Liver (tissue), 9 donors: ENCODE measurements around the gene ERN1. TPM values are rescaled to one million over a fixed set of nuclear protein-coding genes. Genes with fewer than 3 reads are reported as not detected.
A peak's percentile ranks its signal among the peaks of the same experiment; 100 is the strongest.
"Not testable (repeated sequence)": the region's sequence is repeated elsewhere in the genome, so short reads cannot be mapped to it uniquely, and the experiment has no call there.

Experiments used
- DNase-seq: peaks from one replicate; pipeline ENCODE4 v3.0.0-alpha.2; 2017; ENCODE audit warnings: low spot score
- H3K27ac ChIP-seq, 2 donors: one replicate each; pipeline ENCODE4 v1.7.0; 2013; ENCODE audit warnings: inconsistent platforms in 2 of 2, low read length in 2 of 2, control low read depth in 1 of 2, low read depth in 1 of 2, mild to moderate bottlenecking in 1 of 2
- H3K27me3 ChIP-seq, 4 donors: one replicate each; pipeline versions ENCODE4 v1.6.1 to v1.7.0; 2013; ENCODE audit warnings: low read length in 3 of 4, inconsistent platforms in 1 of 4, mild to moderate bottlenecking in 1 of 4, moderate library complexity in 1 of 4; ENCODE audit not compliant: control insufficient read depth in 4 of 4, insufficient read depth in 4 of 4
- H3K36me3 ChIP-seq, 4 donors: one replicate each; pipeline versions ENCODE4 v1.6.1 to v1.7.0; 2013; ENCODE audit warnings: low read length in 3 of 4, mild to moderate bottlenecking in 3 of 4, low read depth in 1 of 4, moderate library complexity in 1 of 4; ENCODE audit not compliant: control insufficient read depth in 4 of 4, insufficient read depth in 3 of 4
- H3K4me1 ChIP-seq, 4 donors: one replicate each; pipeline versions ENCODE4 v1.6.1 to v1.7.0; 2013; ENCODE audit warnings: low read length in 3 of 4, mild to moderate bottlenecking in 3 of 4, moderate library complexity in 1 of 4; ENCODE audit not compliant: control insufficient read depth in 4 of 4, insufficient read depth in 4 of 4
- H3K4me3 ChIP-seq, 3 donors: one replicate each; pipeline versions ENCODE4 v1.6.1 to v1.7.0; 2013; ENCODE audit warnings: low read length in 3 of 3, control low read depth in 1 of 3, low read depth in 1 of 3, mild to moderate bottlenecking in 1 of 3
- H3K9ac ChIP-seq, 2 donors: one replicate each; pipeline ENCODE4 v1.7.0; 2013; ENCODE audit warnings: low read length in 2 of 2, mild to moderate bottlenecking in 2 of 2, moderate library complexity in 2 of 2, control low read depth in 1 of 2, low read depth in 1 of 2
- H3K9me3 ChIP-seq, 4 donors: one replicate each; pipeline versions ENCODE4 v1.6.1 to v1.7.0; 2013; ENCODE audit warnings: low read length in 3 of 4; ENCODE audit not compliant: control insufficient read depth in 4 of 4
- EGR1 ChIP-seq, 2 donors: IDR thresholded peaks; 2 replicates each; pipeline ENCODE4 v1.6.1; 2016 to 2018; ENCODE audit warnings: antibody characterized with exemption in 2 of 2, low read depth in 2 of 2
- FOXA1 ChIP-seq: IDR thresholded peaks from 2 replicates; pipeline ENCODE4 v1.6.1; 2016; ENCODE audit warnings: antibody characterized with exemption
- FOXA2 ChIP-seq: IDR thresholded peaks from 2 replicates; pipeline ENCODE4 v1.6.1; 2016; ENCODE audit warnings: antibody characterized with exemption
- GABPA ChIP-seq, 2 donors: IDR thresholded peaks in 1 of 2; conservative IDR thresholded peaks in 1 of 2; 2 replicates each; pipeline ENCODE4 v1.6.1; 2016; ENCODE audit warnings: antibody characterized with exemption in 2 of 2, mild to moderate bottlenecking in 1 of 2, moderate library complexity in 1 of 2
- HNF4A ChIP-seq, 2 donors: conservative IDR thresholded peaks; 2 replicates each; pipeline ENCODE4 v1.6.1; 2016; ENCODE audit warnings: antibody characterized with exemption in 2 of 2, mild to moderate bottlenecking in 2 of 2
- HNF4G ChIP-seq: IDR thresholded peaks from 2 replicates; pipeline ENCODE4 v1.6.1; 2016; ENCODE audit warnings: antibody characterized with exemption
- JUND ChIP-seq, 2 donors: IDR thresholded peaks; 2 replicates each; pipeline ENCODE4 v1.6.1; 2016; ENCODE audit warnings: antibody characterized with exemption in 2 of 2
- NR2F2 ChIP-seq: IDR thresholded peaks from 2 replicates; pipeline ENCODE4 v1.6.1; 2016; ENCODE audit warnings: antibody characterized with exemption
- RAD21 ChIP-seq, 2 donors: IDR thresholded peaks; 2 replicates each; pipeline ENCODE4 v1.6.1; 2016; ENCODE audit warnings: antibody characterized with exemption in 2 of 2, mild to moderate bottlenecking in 2 of 2
- RXRA ChIP-seq, 2 donors: IDR thresholded peaks; 2 replicates each; pipeline ENCODE4 v1.6.1; 2017 to 2018; ENCODE audit warnings: antibody characterized with exemption in 2 of 2, mild to moderate bottlenecking in 1 of 2
- SP1 ChIP-seq: IDR thresholded peaks from 2 replicates; pipeline ENCODE4 v1.6.1; 2018; ENCODE audit warnings: antibody characterized with exemption, mild to moderate bottlenecking
- TAF1 ChIP-seq: conservative IDR thresholded peaks from 2 replicates; pipeline ENCODE4 v1.6.1; 2016; ENCODE audit warnings: antibody characterized with exemption, mild to moderate bottlenecking
- YY1 ChIP-seq: IDR thresholded peaks from 2 replicates; pipeline ENCODE4 v1.6.1; 2016; ENCODE audit warnings: antibody characterized with exemption, mild to moderate bottlenecking
- WGBS: extraction: QIAGEN DNeasy Blood & Tissue Kit; methylation state at CpG from one replicate; pipeline ENCODE4 v1.1.7; 2013; 5-methylcytosine and 5-hydroxymethylcytosine counted together
- polyA plus RNA-seq, 2 donors: library from polyadenylated mRNA; stranded (reverse) in 1 of 2; unstranded in 1 of 2; fragments of 200-250 nt in 1 of 2; fragments of >200 nt in 1 of 2; fragmentation: Nextera tagmentation in 1 of 2; extraction: Ambion mirVana in 1 of 2; gene quantifications; one replicate each; pipeline versions ENCODE4 v1.2.1 to v1.2.3, GENCODE V29; 2013 to 2015
- total RNA-seq, 2 donors: library from RNA; depleted of rRNA; stranded (reverse); fragments of >200 nt; gene quantifications; one replicate each; pipeline ENCODE4 v1.2.3, GENCODE V29; 2014
- TF ChIP-seq, protein P1 (sequence below): fragments of 150-350 bp; IDR thresholded peaks from 2 replicates; pipeline ENCODE4 v1.5.1; 2017; ENCODE audit warnings: improper control_type of control experiment, low read depth, low read length; ENCODE audit not compliant: missing input control
- TF ChIP-seq, protein P2 (sequence below): IDR thresholded peaks from 2 replicates; pipeline ENCODE4 v1.6.1; 2016; ENCODE audit warnings: antibody characterized with exemption
- TF ChIP-seq, protein P3 (sequence below): IDR thresholded peaks from 2 replicates; pipeline ENCODE4 v1.6.1; 2016; ENCODE audit warnings: antibody characterized with exemption, mild to moderate bottlenecking
- TF ChIP-seq, protein P4 (sequence below): IDR thresholded peaks from 2 replicates; pipeline ENCODE4 v1.6.1; 2016; ENCODE audit warnings: antibody characterized with exemption
- donor health status: healthy.
- donor health status: healthy.
- donor health status: healthy.
- donor health status: healthy.
- donor health status: healthy.

Gene ERN1
- total and polyA plus RNA-seq, 4 donors = 6.3 to 35.1 (median 14.9) TPM

DNA sequence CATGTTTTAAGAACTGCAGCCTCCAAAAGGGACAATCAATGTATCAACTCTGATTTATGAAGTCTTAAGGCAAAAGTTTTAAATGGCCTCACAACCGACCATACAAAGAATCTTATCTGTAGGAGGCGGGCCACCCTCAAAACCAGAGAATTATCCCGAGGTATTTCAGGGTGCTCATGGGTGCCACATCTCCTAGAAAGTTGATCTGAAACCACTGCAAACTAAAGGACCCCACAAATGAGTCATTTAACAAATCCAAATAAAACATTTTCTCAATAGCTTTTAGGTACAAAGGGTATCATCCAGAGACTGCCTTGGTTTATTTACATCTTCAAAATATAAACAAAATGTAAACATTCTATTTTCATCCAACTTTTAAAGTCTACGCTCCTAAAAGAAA, 6.8 kb downstream of the ERN1 start (continued):
- TF ChIP-seq, protein P1, sequence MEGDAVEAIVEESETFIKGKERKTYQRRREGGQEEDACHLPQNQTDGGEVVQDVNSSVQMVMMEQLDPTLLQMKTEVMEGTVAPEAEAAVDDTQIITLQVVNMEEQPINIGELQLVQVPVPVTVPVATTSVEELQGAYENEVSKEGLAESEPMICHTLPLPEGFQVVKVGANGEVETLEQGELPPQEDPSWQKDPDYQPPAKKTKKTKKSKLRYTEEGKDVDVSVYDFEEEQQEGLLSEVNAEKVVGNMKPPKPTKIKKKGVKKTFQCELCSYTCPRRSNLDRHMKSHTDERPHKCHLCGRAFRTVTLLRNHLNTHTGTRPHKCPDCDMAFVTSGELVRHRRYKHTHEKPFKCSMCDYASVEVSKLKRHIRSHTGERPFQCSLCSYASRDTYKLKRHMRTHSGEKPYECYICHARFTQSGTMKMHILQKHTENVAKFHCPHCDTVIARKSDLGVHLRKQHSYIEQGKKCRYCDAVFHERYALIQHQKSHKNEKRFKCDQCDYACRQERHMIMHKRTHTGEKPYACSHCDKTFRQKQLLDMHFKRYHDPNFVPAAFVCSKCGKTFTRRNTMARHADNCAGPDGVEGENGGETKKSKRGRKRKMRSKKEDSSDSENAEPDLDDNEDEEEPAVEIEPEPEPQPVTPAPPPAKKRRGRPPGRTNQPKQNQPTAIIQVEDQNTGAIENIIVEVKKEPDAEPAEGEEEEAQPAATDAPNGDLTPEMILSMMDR = no peak
- TF ChIP-seq RAD21 (IDR thresholded peaks at IDR 0.05) = no peak
- TF ChIP-seq, protein P2, sequence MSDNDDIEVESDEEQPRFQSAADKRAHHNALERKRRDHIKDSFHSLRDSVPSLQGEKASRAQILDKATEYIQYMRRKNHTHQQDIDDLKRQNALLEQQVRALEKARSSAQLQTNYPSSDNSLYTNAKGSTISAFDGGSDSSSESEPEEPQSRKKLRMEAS = no peak

DNA sequence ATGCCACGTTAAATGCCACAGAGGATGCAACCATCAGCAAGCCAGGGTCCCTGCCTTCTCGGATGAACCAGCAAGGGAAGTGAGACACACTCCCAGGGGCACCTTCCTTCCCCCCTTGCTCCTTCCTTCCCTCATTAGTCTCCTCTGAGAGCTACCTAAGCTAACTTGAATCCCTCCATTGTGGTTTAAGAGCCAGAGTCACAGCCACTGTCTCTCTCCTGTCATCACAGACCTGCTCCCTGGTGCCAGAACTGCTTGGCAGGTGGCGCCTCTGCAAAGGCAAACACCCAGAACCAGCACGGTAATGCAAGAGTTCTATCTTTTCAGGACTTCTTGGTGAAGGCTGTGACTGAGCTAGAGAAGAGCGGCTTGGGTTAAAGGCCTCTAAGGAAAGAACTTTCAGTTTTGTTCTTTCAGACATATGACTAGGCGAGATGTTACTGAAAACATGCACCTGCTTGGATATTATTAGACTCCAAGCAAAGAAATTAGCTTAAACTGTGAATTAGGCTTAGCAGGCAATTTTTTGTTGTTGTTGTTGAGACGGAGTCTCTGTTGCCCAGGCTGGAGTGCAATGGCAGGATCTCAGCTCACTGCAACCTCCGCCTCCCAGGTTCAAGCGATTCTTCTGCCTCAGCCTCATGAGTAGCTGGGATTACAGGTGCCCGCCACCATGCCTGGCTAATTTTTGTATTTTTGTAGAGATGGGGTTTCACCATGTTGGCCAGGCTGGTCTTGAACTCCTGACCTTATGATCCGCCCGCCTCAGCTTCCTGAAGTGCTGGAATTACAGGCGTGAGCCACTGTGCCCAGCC, 8.8 kb downstream of the ERN1 start:
- WGBS = 78% methylated on average over 13 of the region's 13 CpGs
- not testable (repeated sequence) for H3K36me3 ChIP-seq, H3K27me3 ChIP-seq, DNase-seq, H3K9me3 ChIP-seq, H3K4me3 ChIP-seq
- TF ChIP-seq RAD21 (IDR thresholded peaks at IDR 0.05) (peak in 1 of 2 donors; percentile 34), YY1 (peak; percentile 18)
- Histone ChIP-seq H3K27ac (peak overlapping the region; percentile 61 to 71), H3K9ac (peak overlapping the region; percentile 19), H3K4me1 (peaks cover 22 to 49% (median 34%) of the 10 kb centered on the region in 4 donors)

DNA sequence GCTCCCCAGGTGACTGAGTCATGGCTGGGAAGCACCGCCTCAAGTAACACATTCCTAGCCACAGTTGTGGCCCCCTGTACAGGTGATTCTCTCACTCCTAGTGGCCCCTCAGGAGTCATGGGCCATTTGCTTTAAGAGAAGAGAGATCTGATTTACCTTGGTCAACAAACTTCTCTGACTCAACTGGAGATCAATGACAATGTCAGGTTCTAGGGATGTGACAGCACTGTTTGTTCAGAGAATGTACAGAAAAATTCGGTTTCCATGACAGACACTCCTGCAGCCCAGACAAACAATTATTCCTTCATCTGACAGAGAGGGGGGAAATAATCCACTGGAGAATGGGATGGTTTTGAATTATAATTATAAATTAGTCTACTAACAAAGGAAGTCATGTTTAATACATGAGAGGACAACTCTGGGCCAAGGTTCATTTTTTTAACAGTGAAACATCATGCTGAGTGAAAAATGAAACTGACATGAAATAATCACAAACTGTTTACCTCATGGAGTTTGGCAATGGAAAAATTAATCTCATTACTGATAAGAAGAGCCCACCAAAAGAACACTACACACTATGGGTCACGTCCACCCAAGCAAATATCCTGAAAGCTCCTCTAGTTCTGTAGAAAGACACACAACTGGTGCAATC, 9.7 kb downstream of the ERN1 start:
- peaks cover 0 to 5% (median under 1%) of the 10 kb centered on the region in 4 donors for H3K36me3 ChIP-seq
- H3K9ac ChIP-seq = no peak overlapping the region
- 57% methylated on average over 3 of the region's 3 CpGs for WGBS
- peaks cover 24 to 50% (median 40%) of the 10 kb centered on the region in 4 donors for H3K4me1 ChIP-seq
- TF ChIP-seq SP1 (no peak), FOXA2 (no peak), GABPA (IDR thresholded peaks at IDR 0.05 in 1 of 2, conservative IDR thresholded peaks at IDR 0.05 in 1 of 2) (no peak), FOXA1 (no peak), RXRA (IDR thresholded peaks at IDR 0.05) (no peak), HNF4G (no peak), NR2F2 (no peak), TAF1 (no peak), HNF4A (conservative IDR thresholded peaks at IDR 0.05) (no peak), EGR1 (IDR thresholded peaks at IDR 0.05; ENCODE audit: low read depth in 2 of 2) (no peak), JUND (IDR thresholded peaks at IDR 0.05) (no peak), RAD21 (IDR thresholded peaks at IDR 0.05) (no peak)
- TF ChIP-seq, protein P1 = no peak
- TF ChIP-seq, protein P3, sequence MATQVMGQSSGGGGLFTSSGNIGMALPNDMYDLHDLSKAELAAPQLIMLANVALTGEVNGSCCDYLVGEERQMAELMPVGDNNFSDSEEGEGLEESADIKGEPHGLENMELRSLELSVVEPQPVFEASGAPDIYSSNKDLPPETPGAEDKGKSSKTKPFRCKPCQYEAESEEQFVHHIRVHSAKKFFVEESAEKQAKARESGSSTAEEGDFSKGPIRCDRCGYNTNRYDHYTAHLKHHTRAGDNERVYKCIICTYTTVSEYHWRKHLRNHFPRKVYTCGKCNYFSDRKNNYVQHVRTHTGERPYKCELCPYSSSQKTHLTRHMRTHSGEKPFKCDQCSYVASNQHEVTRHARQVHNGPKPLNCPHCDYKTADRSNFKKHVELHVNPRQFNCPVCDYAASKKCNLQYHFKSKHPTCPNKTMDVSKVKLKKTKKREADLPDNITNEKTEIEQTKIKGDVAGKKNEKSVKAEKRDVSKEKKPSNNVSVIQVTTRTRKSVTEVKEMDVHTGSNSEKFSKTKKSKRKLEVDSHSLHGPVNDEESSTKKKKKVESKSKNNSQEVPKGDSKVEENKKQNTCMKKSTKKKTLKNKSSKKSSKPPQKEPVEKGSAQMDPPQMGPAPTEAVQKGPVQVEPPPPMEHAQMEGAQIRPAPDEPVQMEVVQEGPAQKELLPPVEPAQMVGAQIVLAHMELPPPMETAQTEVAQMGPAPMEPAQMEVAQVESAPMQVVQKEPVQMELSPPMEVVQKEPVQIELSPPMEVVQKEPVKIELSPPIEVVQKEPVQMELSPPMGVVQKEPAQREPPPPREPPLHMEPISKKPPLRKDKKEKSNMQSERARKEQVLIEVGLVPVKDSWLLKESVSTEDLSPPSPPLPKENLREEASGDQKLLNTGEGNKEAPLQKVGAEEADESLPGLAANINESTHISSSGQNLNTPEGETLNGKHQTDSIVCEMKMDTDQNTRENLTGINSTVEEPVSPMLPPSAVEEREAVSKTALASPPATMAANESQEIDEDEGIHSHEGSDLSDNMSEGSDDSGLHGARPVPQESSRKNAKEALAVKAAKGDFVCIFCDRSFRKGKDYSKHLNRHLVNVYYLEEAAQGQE = no peak
- TF ChIP-seq, protein P4, sequence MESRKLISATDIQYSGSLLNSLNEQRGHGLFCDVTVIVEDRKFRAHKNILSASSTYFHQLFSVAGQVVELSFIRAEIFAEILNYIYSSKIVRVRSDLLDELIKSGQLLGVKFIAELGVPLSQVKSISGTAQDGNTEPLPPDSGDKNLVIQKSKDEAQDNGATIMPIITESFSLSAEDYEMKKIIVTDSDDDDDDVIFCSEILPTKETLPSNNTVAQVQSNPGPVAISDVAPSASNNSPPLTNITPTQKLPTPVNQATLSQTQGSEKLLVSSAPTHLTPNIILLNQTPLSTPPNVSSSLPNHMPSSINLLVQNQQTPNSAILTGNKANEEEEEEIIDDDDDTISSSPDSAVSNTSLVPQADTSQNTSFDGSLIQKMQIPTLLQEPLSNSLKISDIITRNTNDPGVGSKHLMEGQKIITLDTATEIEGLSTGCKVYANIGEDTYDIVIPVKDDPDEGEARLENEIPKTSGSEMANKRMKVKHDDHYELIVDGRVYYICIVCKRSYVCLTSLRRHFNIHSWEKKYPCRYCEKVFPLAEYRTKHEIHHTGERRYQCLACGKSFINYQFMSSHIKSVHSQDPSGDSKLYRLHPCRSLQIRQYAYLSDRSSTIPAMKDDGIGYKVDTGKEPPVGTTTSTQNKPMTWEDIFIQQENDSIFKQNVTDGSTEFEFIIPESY = no peak
- TF ChIP-seq, protein P2 = no peak
- H3K27me3 ChIP-seq = no peaks in the 10 kb centered on the region
- DNase-seq = no peak
- H3K4me3 ChIP-seq = no peak overlapping the region
- peak overlapping the region; percentile 61 to 71 for H3K27ac ChIP-seq
- no peaks in the 10 kb centered on the region for H3K9me3 ChIP-seq
